Chondrocyte (in vitro differentiated cells): ENCODE results near the gene GINS2. TPM values are rescaled to one million over a fixed set of nuclear protein-coding genes. Genes with fewer than 3 reads are reported as not detected.

Experiments used
- DNase-seq: peaks from one replicate; pipeline ENCODE4 v3.0.0; 2021; ENCODE audit warnings: mixed read lengths, low spot score
- H3K27ac Mint-ChIP-seq: one replicate; pipeline ENCODE4 v1.8.0; 2021; ENCODE audit warnings: mild to moderate bottlenecking, moderate library complexity, mixed read lengths; ENCODE audit not compliant: unreplicated experiment
- H3K27me3 Mint-ChIP-seq: 2 replicates; pipeline ENCODE4 v1.8.0; 2021; ENCODE audit warnings: low read depth, mixed read lengths
- H3K36me3 Mint-ChIP-seq: 2 replicates; pipeline ENCODE4 v1.8.0; 2021; ENCODE audit warnings: low read depth, mixed read lengths
- H3K4me1 Mint-ChIP-seq: 2 replicates; pipeline ENCODE4 v1.8.0; 2021; ENCODE audit warnings: low read depth, mild to moderate bottlenecking, mixed read lengths
- H3K4me3 Mint-ChIP-seq: one replicate; pipeline ENCODE4 v1.8.0; 2021; ENCODE audit warnings: mild to moderate bottlenecking, moderate library complexity, mixed read lengths; ENCODE audit not compliant: unreplicated experiment
- H3K9me3 Mint-ChIP-seq: 2 replicates; pipeline ENCODE4 v1.8.0; 2021; ENCODE audit warnings: low read depth, mixed read lengths
- CTCF ChIP-seq: fragments of 200-600 bp; sonication (generic); IDR thresholded peaks from 2 replicates; pipeline ENCODE4 v1.5.0; 2021; ENCODE audit warnings: antibody characterized with exemption, mild to moderate bottlenecking, moderate library complexity
- total RNA-seq: library from RNA; stranded (reverse); gene quantifications from 3 replicates; pipeline ENCODE4 v1.2.1, GENCODE V29; 2021

GINS2 gene
- total RNA-seq, 1 donor from 2014 or later, result 3.8 TPM

- Mint-ChIP-seq H3K9me3 (no peaks in the 10 kb centered on the region), H3K27me3 (peaks cover 19% of the 10 kb centered on the region), H3K4me3 (no peak overlapping the region), H3K4me1 (no peaks in the 10 kb centered on the region), H3K27ac (no peak overlapping the region), H3K36me3 (peaks cover 1% of the 10 kb centered on the region)
- no peak for DNase-seq
- peak; percentile 47 for TF ChIP-seq CTCF
These were observed 40.1 kb upstream of the GINS2 start for GRCh38 chr16:85728879-85729278.

GRCh38 chr16:85724936-85725335 is 36.2 kb upstream of the GINS2 start:
- Mint-ChIP-seq H3K9me3 (no peaks in the 10 kb centered on the region), H3K36me3 (peaks cover 1% of the 10 kb centered on the region), H3K4me3 (no peak overlapping the region), H3K4me1 (no peaks in the 10 kb centered on the region), H3K27me3 (peaks cover 19% of the 10 kb centered on the region), H3K27ac (no peak overlapping the region)
- no peak for TF ChIP-seq CTCF
- DNase-seq, result no peak

- Mint-ChIP-seq H3K36me3 (peaks cover 1% of the 10 kb centered on the region), H3K9me3 (no peaks in the 10 kb centered on the region), H3K27me3 (peaks cover 19% of the 10 kb centered on the region), H3K27ac (no peak overlapping the region), H3K4me3 (no peak overlapping the region), H3K4me1 (no peaks in the 10 kb centered on the region)
- no peak for TF ChIP-seq CTCF
- no peak for DNase-seq
These were observed 35.5 kb upstream of the GINS2 start for GRCh38 chr16:85724126-85724879.

- H3K27me3 Mint-ChIP-seq, result peaks cover 18% of the 10 kb centered on the region
- H3K36me3 Mint-ChIP-seq, result peaks cover 1% of the 10 kb centered on the region
- H3K4me3 Mint-ChIP-seq, result no peak overlapping the region
- no peaks in the 10 kb centered on the region for H3K4me1 Mint-ChIP-seq
- no peak for TF ChIP-seq CTCF
- H3K9me3 Mint-ChIP-seq, result no peaks in the 10 kb centered on the region
- H3K27ac Mint-ChIP-seq, result no peak overlapping the region
- no peak for DNase-seq
These were observed 33.6 kb upstream of the GINS2 start for GRCh38 chr16:85722128-85722893.

GRCh38 chr16:85720302-85720637 is 31.5 kb upstream of the GINS2 start:
- H3K27ac Mint-ChIP-seq, result no peak overlapping the region
- DNase-seq, result no peak
- H3K27me3 Mint-ChIP-seq, result peaks cover 14% of the 10 kb centered on the region
- no peaks in the 10 kb centered on the region for H3K36me3 Mint-ChIP-seq
- no peak for TF ChIP-seq CTCF
- H3K9me3 Mint-ChIP-seq, result no peaks in the 10 kb centered on the region
- H3K4me1 Mint-ChIP-seq, result peaks cover 7% of the 10 kb centered on the region
- no peak overlapping the region for H3K4me3 Mint-ChIP-seq
